NT2/D1 (cell line): ENCODE results near the gene ABCB11.
"Not testable (repeated sequence)": the region's sequence is repeated elsewhere in the genome, so short reads cannot be mapped to it uniquely, and the experiment has no call there.

ENCODE experiments used
- DNase-seq: peaks from one replicate; pipeline ENCODE4 v3.0.0-alpha.2; 2011; ENCODE audit warnings: low read depth, low spot score
- H3K27me3 ChIP-seq: 2 replicates; pipeline ENCODE4 v1.6.0; 2011; ENCODE audit warnings: mild to moderate bottlenecking; ENCODE audit not compliant: insufficient read length, insufficient read depth
- H3K36me3 ChIP-seq: 2 replicates; pipeline ENCODE4 v1.6.1; 2011; ENCODE audit warnings: mild to moderate bottlenecking, low read length, mixed read lengths; ENCODE audit not compliant: insufficient read depth, insufficient read length
- H3K4me1 ChIP-seq: 2 replicates; pipeline ENCODE4 v1.5.1; 2011; ENCODE audit not compliant: insufficient read depth, insufficient read length
- H3K4me3 ChIP-seq: 2 replicates; pipeline ENCODE4 v1.5.1; 2011; ENCODE audit warnings: low read depth; ENCODE audit not compliant: insufficient read length
- H3K9ac ChIP-seq: 2 replicates; pipeline ENCODE4 v1.6.0; 2011; ENCODE audit warnings: low read depth; ENCODE audit not compliant: insufficient read length
- H3K9me3 ChIP-seq: 2 replicates; pipeline ENCODE4 v1.5.1; 2011; ENCODE audit warnings: mild to moderate bottlenecking, low read length; ENCODE audit not compliant: insufficient read depth
- SUZ12 ChIP-seq: IDR thresholded peaks from 2 replicates; pipeline ENCODE4 v1.6.1; 2011; ENCODE audit not compliant: insufficient read length, insufficient read depth; ENCODE audit errors: extremely low read depth
- YY1 ChIP-seq: IDR thresholded peaks from 2 replicates; pipeline ENCODE4 v1.6.1; 2011; ENCODE audit not compliant: insufficient read length, insufficient read depth
- ZNF274 ChIP-seq: IDR thresholded peaks from 2 replicates; pipeline ENCODE4 v1.6.1; 2011; ENCODE audit warnings: mild to moderate bottlenecking, low read depth, low read length

The ABCB11 gene

GRCh38 chr2:168889635-168890005 lies 141.5 kb downstream of the ABCB11 start:
- TF ChIP-seq ZNF274 (no peak), SUZ12 (no peak), YY1 (no peak)
- H3K27me3 ChIP-seq, result peaks cover 7% of the 10 kb centered on the region
- H3K9ac ChIP-seq, result peak overlapping the region; percentile 72
- H3K4me1 ChIP-seq, result no peaks in the 10 kb centered on the region
- H3K4me3 ChIP-seq, result peak overlapping the region; percentile 55
- DNase-seq, result no peak
- peaks cover 34% of the 10 kb centered on the region for H3K36me3 ChIP-seq
- no peaks in the 10 kb centered on the region for H3K9me3 ChIP-seq

GRCh38 chr2:168884975-168885374 lies 146.1 kb downstream of the ABCB11 start:
- no peaks in the 10 kb centered on the region for H3K27me3 ChIP-seq
- no peak for DNase-seq
- TF ChIP-seq ZNF274 (no peak), SUZ12 (no peak), YY1 (no peak)

GRCh38 chr2:168882163-168882562 lies 149.0 kb downstream of the ABCB11 start:
- not testable (repeated sequence) for H3K4me3 ChIP-seq, H3K9ac ChIP-seq
- peaks cover 21% of the 10 kb centered on the region for H3K36me3 ChIP-seq

More at GRCh38 chr2:168884975-168885374, 146.1 kb downstream of the ABCB11 start:
- Histone ChIP-seq H3K36me3 (peaks cover 37% of the 10 kb centered on the region), H3K9ac (no peak overlapping the region), H3K4me3 (no peak overlapping the region), H3K4me1 (no peaks in the 10 kb centered on the region), H3K9me3 (no peaks in the 10 kb centered on the region)

GRCh38 chr2:168874368-168875054 lies 156.6 kb downstream of the ABCB11 start:
- Histone ChIP-seq H3K4me1 (no peaks in the 10 kb centered on the region), H3K9ac (no peak overlapping the region), H3K9me3 (no peaks in the 10 kb centered on the region), H3K4me3 (no peak overlapping the region), H3K36me3 (peaks cover 25% of the 10 kb centered on the region), H3K27me3 (no peaks in the 10 kb centered on the region)
- TF ChIP-seq YY1 (no peak), SUZ12 (no peak), ZNF274 (no peak)
- DNase-seq, result no peak

More at GRCh38 chr2:168882163-168882562, 149.0 kb downstream of the ABCB11 start:
- H3K4me1 ChIP-seq, DNase-seq, H3K9me3 ChIP-seq, H3K27me3 ChIP-seq: not testable (repeated sequence)

- H3K9ac ChIP-seq, H3K9me3 ChIP-seq, H3K4me3 ChIP-seq, H3K4me1 ChIP-seq, DNase-seq, H3K27me3 ChIP-seq: not testable (repeated sequence)
- peaks cover 25% of the 10 kb centered on the region for H3K36me3 ChIP-seq
These were observed 160.3 kb downstream of the ABCB11 start for GRCh38 chr2:168870824-168871223.
